GM19467 (cell line): Measurements from ENCODE around the gene SH3TC1.

ENCODE experiments used
- ATAC-seq: cut with Tn5 transposase; IDR thresholded peaks from one replicate; pipeline ENCODE4 v1.9.1; 2021; ENCODE audit warnings: mild to moderate bottlenecking, moderate library complexity; ENCODE audit not compliant: unreplicated experiment

SH3TC1 gene

GRCh38 chr4:8274066-8274652 is 75.1 kb downstream of the SH3TC1 start:
- no peak for ATAC-seq

GRCh38 chr4:8274765-8275547 is 75.9 kb downstream of the SH3TC1 start:
- no peak for ATAC-seq

- no peak for ATAC-seq
These were observed 76.4 kb downstream of the SH3TC1 start for GRCh38 chr4:8275548-8275910.

GRCh38 chr4:8276358-8277240 is 77.5 kb downstream of the SH3TC1 start:
- no peak for ATAC-seq

GRCh38 chr4:8277356-8278008 is 78.4 kb downstream of the SH3TC1 start:
- no peak for ATAC-seq

- ATAC-seq = no peak
These were observed 78.9 kb downstream of the SH3TC1 start for GRCh38 chr4:8278009-8278395.

- ATAC-seq = no peak
These were observed 79.6 kb downstream of the SH3TC1 start for GRCh38 chr4:8278421-8279287.

GRCh38 chr4:8279321-8280157 is 80.4 kb downstream of the SH3TC1 start:
- no peak for ATAC-seq

- no peak for ATAC-seq
These were observed 81.2 kb downstream of the SH3TC1 start for GRCh38 chr4:8280158-8280875.

- ATAC-seq = no peak
These were observed 81.9 kb downstream of the SH3TC1 start for GRCh38 chr4:8280876-8281440.

- no peak for ATAC-seq
These were observed 82.5 kb downstream of the SH3TC1 start for GRCh38 chr4:8281519-8282133.

GRCh38 chr4:8282134-8282641 is 83.1 kb downstream of the SH3TC1 start:
- no peak for ATAC-seq

- ATAC-seq = no peak
These were observed 83.7 kb downstream of the SH3TC1 start for GRCh38 chr4:8282742-8283141.

GRCh38 chr4:8283161-8283560 is 84.1 kb downstream of the SH3TC1 start:
- ATAC-seq = no peak

- ATAC-seq = no peak
These were observed 84.6 kb downstream of the SH3TC1 start for GRCh38 chr4:8283631-8284121.

- no peak for ATAC-seq
These were observed 85.3 kb downstream of the SH3TC1 start for GRCh38 chr4:8284391-8284790.

- ATAC-seq = no peak
These were observed 86.3 kb downstream of the SH3TC1 start for GRCh38 chr4:8285143-8285975.
